SK-N-DZ (cell line): ENCODE results near the gene OOSP4B. TPM values are rescaled to one million over a fixed set of nuclear protein-coding genes. Genes with fewer than 3 reads are reported as not detected.
"Not testable (repeated sequence)": the region's sequence is repeated elsewhere in the genome, so short reads cannot be mapped to it uniquely, and the experiment has no call there.

Source experiments
- DNase-seq: peaks from one replicate; pipeline ENCODE4 v3.0.0-alpha.2; 2015; ENCODE audit warnings: low spot score
- polyA plus RNA-seq, 2 experiments: library from polyadenylated mRNA; depleted of rRNA; stranded (reverse); fragments of >200 nt; gene quantifications; 2 replicates each; pipeline ENCODE4 v1.2.3, GENCODE V29; 2014

The OOSP4B gene
- not detected in 2 replicates for polyA plus RNA-seq (2014; cell fraction: cytosol; rRNA removed)
- polyA plus RNA-seq (2014; cell fraction: nucleus; rRNA removed): not detected in 2 replicates

DNA sequence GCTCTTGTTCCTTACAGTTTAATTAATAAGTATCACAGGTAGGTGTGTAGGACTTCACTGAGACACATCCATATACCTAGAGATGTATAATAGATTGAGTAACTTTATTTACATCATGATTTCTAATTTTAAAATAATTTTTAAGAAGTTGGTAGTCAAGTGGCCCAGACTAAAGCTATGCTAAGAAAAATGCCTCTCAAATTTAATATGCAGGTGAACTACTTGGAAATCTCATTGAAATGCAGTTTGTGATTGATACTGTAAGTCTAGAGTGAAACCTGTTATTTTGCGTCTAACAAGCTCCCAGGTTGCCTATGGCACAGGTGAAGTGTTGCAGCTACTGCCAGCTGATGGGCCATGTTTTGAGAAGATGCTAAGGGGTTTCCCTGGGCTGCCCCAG lies at the start of gene OOSP4B:
TSS of gene OOSP4B (plus strand) at position 301 of the 400 bp plus-strand sequence.
- DNase-seq: no peak

- no peak for DNase-seq
These were observed 49.1 kb upstream of the OOSP4B start for GRCh38 chr11:59967677-59968394.

DNA sequence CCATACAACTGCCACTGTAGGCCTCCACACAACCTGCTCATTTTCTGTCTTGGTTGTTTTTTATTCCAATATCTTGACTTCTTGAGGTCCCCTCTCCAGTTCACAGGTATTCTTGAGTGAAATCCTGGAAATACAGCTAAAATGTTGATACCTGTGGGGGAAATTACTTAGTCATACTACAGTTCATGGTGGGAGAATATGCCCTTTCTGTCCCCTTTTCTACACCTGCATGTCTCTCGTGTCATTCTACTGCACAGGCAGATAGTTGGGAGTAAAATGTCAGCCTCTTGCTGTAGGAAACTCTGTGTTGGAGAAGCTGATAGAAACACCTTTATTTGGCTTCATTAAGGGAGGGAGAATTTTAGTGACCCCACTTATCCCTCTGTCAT lies 48.6 kb upstream of the OOSP4B start:
- no peak for DNase-seq

- no peak for DNase-seq
These were observed 43.9 kb upstream of the OOSP4B start for GRCh38 chr11:59973097-59973496.

GRCh38 chr11:59981106-59981770 lies 35.7 kb upstream of the OOSP4B start:
- no peak for DNase-seq

DNA sequence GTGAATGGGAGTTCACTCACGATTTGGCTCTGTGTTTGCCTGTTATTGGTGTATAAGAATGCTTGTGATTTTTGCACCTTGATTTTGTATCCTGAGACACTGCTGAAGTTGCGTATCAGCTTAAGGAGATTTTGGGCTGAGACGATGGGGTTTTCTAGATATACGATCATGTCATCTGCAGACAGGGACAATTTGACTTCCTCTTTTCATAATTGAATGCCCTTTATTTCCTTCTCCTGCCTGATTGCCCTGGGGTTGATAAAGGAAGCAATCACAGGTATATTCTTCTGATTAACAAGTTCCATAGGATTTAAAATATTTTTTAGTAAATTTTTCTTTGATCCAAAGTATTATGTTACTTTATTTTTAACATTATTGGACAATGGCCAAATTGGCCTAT lies 34.9 kb upstream of the OOSP4B start:
- not testable (repeated sequence) for DNase-seq

DNA sequence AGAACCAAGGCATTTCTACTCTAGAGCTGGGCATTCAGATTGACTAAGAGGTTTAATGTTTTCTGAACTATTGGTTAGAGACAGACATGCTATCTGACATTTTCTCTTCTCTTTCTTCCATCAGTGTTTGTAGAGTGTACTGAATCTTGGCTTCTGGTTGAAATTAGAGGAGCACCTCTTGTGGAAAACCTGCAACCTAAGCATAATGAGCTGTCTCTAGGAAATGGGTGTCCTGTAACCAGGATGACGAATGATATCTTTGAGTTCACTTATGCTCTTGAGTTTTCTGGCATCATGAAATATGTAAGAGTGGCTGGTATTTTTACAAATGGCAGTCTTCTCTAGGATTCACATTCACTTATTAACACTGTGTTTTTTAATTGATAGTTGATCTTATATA lies 33.8 kb upstream of the OOSP4B start:
- DNase-seq: no peak

DNA sequence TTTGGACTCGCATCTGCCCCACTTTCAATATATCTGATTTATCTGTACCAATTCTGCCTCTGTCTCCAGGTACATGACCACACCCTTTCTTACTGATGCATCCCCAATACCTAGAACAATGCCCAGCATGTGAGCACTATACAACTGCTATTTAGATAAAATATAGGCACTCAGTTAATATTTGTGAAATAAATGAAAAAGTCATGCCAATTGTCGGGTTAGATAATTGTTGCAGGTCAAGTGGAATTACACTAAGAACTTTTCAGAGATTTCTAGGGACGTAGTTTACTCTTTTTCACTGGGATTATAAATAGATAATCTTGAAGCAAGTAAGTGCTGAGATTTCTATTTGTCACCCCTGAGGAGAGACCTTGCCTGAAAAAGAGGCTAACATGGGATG lies 32.6 kb upstream of the OOSP4B start:
- DNase-seq: no peak

DNA sequence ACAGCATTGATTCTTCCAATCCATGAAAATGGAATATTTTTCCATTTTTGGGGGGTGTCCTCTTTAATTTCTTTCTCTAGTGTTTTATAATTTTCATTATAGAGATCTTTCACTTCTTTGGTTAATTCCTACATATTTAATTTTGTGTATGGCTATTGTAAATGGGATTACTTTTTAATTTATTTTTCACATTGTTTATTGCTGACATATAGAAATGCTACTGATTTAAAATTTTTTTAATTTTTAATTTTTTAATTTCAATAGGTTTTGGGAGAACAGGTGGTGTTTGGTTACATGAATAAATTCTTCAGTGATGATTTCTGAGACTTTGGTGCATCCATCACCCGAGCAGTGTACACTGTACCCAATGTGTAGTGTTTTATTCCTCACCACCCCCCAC lies 26.6 kb upstream of the OOSP4B start:
- DNase-seq: no peak

- no peak for DNase-seq
These were observed 24.6 kb upstream of the OOSP4B start for GRCh38 chr11:59992425-59992824.

DNA sequence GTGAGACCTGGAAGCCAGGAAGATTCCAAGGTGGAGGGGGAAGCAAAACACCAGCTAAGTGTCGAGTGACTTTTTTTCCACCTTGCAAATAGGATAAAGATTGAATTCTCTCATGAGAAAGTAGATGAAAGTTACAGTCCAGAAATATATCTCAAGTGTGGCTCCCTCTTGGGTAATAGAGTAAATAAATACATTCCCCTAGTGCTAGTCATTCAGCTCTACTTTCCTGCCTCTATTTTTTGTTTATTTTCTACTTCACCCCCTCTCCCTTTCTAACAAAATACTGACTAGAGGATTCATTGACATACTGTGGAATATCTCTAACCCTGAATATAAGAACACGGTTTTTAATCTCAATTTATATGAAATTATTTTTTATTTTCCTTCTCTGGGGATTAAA lies 19.2 kb upstream of the OOSP4B start:
- no peak for DNase-seq

DNA sequence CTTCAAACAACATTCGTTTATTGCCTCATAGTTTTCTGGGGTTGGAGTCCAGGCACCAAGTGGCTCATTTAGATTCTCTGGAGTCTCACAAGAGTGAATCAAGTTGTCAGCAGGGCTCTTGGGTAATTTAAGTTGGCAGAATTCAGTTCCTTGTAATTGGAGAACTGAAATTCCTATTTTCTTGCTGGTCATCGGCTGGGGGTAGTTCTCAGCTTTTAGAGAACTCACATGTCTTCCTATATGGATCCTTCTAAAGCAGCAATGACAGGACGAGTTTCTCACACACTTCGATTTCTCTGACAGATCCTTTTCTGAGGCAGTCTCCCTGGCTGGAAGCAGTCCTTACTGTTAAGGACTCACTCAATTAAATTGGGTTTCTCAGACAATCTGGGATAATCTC lies 17.3 kb upstream of the OOSP4B start:
- DNase-seq: no peak

GRCh38 chr11:60003729-60004128 lies 13.3 kb upstream of the OOSP4B start:
- no peak for DNase-seq

- no peak for DNase-seq
These were observed 11.6 kb upstream of the OOSP4B start for GRCh38 chr11:60005360-60005759.

- no peak for DNase-seq
These were observed 1.1 kb downstream of the OOSP4B start for GRCh38 chr11:60018058-60018457.

DNA sequence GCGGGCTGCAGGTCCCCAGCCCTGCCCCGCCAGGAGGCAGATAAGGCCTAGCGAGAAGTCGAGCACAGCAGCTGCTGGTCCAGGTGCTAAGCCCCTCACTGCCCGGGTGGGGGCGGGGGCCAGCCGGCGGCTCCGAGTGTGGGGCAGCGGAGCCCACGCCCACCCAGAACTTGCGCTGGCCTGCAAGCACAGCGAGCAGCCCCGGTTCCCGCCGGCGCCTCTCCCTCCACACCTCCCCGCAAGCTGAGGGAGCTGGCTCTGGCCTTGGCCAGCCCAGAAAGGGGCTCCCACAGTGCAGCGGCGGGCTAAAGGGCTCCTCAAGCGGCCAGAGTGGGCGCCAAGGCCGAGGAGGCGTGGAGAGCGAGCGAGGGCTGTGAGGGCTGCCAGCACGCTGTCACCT lies 3.4 kb downstream of the OOSP4B start:
- not testable (repeated sequence) for DNase-seq

DNA sequence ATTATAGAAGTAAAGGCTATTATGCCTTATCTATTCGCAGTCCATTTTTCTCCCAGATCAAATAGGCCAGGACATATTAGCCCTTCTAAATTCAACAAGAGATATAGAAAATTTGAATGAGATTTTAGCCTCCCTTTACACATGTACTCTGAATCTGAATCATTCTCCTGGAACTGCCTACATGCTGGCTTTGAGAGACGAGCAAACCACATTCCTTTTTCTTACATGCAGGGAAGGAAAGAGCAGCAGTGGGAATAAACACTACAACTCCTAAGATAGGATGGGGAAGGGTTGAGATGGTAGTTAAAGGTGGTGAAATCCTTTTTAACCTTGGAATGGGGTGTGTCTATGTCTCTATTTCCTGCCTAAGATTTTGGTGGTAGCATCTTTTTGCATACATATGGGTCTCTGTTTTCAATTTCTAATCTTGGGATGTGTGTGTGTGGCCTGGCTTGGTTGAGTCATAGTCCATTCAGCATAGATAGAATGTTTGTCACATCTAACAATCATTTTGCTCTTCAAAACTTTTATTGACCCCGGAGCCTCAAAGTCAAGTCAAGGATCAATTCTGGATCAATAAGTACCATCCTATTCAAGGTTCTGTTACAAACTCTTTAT lies 12.1 kb downstream of the OOSP4B start:
- DNase-seq: no peak

DNA sequence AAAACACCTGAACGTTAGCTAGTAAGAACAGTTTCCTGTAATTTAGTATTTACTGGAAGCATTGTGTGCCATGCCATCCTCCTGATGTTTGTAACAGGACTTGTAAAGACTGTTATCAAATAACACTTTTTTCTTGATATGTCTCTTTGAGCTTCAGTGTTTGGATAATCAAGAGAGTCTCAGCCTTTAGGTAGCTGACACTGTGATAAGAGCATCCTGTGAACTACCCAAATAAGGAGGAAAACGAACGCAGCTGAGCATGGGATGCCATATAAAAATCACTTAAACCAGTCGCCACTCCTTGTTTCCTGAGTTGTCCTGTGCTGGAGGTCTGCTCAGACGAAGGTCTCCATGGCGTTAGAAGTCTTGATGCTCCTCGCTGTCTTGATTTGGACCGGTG lies 23.1 kb downstream of the OOSP4B start, which contains the start of gene OOSP2:
TSS of gene OOSP2 (plus strand) at position 301 of the 400 bp plus-strand sequence. CDS start at position 352, 51 bp downstream.
- DNase-seq: no peak

GRCh38 chr11:60050422-60050821 lies 33.4 kb downstream of the OOSP4B start:
- DNase-seq: not testable (repeated sequence)

DNA sequence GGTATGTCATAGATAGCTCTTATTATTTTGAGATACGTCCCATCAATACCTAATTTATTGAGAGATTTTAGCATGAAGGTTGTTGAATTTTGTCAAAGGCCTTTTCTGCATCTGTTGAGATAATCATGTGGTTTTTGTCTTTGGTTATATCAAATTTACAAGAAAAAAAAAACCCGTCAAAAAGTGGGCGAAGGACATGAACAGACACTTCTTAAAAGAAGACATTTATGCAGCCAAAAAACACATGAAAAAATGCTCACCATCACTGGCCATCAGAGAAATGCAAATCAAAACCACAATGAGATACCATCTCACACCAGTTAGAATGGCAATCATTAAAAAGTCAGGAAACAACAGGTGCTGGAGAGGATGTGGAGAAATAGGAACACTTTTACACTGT lies 33.9 kb downstream of the OOSP4B start:
- DNase-seq: not testable (repeated sequence)

- no peak for DNase-seq
These were observed 39.5 kb downstream of the OOSP4B start, which contains the start of gene MS4A3 for GRCh38 chr11:60056349-60056969. TSS of gene MS4A3 (plus strand) at chr11:60056665. CDS start at chr11:60061161, 4,496 bp downstream.

GRCh38 chr11:60059052-60059451 lies 42.1 kb downstream of the OOSP4B start:
- no peak for DNase-seq
